ENCODE data around the gene FGF9. TPM values are rescaled to one million over a fixed set of nuclear protein-coding genes. Genes with fewer than 3 reads are reported as not detected.

FGF9 gene
- total RNA-seq, 4 donors from 2014 or later = 0.22 to 0.82 (median 0.38) TPM; not detected in 1

GRCh38 chr13:21686751-21687391 lies 16.0 kb downstream of the FGF9 start:
- TF ChIP-seq, protein P1, sequence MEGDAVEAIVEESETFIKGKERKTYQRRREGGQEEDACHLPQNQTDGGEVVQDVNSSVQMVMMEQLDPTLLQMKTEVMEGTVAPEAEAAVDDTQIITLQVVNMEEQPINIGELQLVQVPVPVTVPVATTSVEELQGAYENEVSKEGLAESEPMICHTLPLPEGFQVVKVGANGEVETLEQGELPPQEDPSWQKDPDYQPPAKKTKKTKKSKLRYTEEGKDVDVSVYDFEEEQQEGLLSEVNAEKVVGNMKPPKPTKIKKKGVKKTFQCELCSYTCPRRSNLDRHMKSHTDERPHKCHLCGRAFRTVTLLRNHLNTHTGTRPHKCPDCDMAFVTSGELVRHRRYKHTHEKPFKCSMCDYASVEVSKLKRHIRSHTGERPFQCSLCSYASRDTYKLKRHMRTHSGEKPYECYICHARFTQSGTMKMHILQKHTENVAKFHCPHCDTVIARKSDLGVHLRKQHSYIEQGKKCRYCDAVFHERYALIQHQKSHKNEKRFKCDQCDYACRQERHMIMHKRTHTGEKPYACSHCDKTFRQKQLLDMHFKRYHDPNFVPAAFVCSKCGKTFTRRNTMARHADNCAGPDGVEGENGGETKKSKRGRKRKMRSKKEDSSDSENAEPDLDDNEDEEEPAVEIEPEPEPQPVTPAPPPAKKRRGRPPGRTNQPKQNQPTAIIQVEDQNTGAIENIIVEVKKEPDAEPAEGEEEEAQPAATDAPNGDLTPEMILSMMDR (IDR thresholded peaks at IDR 0.05; ENCODE audit: low read depth) = no peak

DNA sequence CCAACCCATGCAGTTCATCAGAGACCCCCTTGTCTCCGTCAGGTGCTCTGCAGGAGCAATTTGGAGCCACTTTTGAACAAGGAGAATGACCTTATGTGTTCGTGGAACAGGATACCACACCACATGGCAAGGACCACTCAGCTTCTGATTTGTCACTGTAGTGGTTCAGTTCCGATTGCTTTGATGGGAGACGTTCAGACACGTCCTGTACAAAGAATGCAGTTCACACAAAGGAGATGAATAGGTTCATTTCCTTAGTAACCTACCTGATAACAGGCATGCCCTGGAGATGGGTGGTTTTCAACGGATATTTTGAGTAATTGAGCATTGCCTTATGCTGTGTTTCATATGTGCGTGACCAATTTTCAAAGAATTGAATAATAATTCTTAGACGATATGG lies 17.2 kb downstream of the FGF9 start:
- TF ChIP-seq, protein P1 (IDR thresholded peaks at IDR 0.05; ENCODE audit: low read depth) = no peak

GRCh38 chr13:21689097-21689496 lies 18.2 kb downstream of the FGF9 start:
- TF ChIP-seq, protein P1 (IDR thresholded peaks at IDR 0.05; ENCODE audit: low read depth) = no peak

GRCh38 chr13:21690955-21691354 lies 20.1 kb downstream of the FGF9 start:
- TF ChIP-seq, protein P1 (IDR thresholded peaks at IDR 0.05; ENCODE audit: low read depth) = no peak

- TF ChIP-seq, protein P1 (IDR thresholded peaks at IDR 0.05; ENCODE audit: low read depth) = no peak
Observed at GRCh38 chr13:21691500-21691899, 20.6 kb downstream of the FGF9 start.

GRCh38 chr13:21691928-21692327 lies 21.1 kb downstream of the FGF9 start:
- TF ChIP-seq, protein P1 (IDR thresholded peaks at IDR 0.05; ENCODE audit: low read depth) = no peak

- TF ChIP-seq, protein P1 (IDR thresholded peaks at IDR 0.05; ENCODE audit: low read depth) = no peak
Observed at GRCh38 chr13:21694831-21695230, 24.0 kb downstream of the FGF9 start.

All from subcutaneous adipose tissue (tissue), 4 donors.